22Rv1 (cell line): ENCODE results near the gene DPY19L1.
"Not testable (repeated sequence)": the region's sequence is repeated elsewhere in the genome, so short reads cannot be mapped to it uniquely, and the experiment has no call there.

Experiments used
- CTCF ChIP-seq: fragments of 450-650 bp; IDR thresholded peaks from 2 replicates; pipeline ENCODE4 v1.5.1; 2017; ENCODE audit warnings: mild to moderate bottlenecking
- ZFX ChIP-seq: fragments of 450-650 bp; IDR thresholded peaks from 2 replicates; pipeline ENCODE4 v1.6.1; 2017; ENCODE audit warnings: antibody characterized with exemption, borderline replicate concordance

DNA sequence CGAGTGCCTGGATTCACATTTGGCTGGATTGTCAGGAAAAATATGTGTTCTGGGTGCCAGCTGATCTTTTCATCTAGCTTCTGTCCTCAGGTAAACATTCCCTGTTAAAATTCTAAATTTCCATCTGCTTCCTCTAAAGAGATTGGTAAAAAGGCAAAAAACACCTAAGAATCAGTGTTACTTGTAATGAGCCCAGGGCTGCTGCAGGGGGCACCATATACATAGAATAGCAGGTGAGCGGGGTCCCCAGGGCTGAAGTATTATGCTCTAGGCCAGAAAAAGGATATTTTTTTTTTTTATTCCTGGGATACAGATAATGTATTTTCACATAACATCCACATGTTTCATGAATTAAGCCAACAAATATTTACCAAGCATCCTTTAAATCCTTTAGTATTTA is 18.4 kb upstream of the DPY19L1 start:
- 0 out of 2 replicates have a peak, but pooled peaks have one; percentile 27 for TF ChIP-seq CTCF
- TF ChIP-seq ZFX: not testable (repeated sequence)
